Mammary epithelial cell (primary cell): Measurements from ENCODE around the gene SLC38A6.

ENCODE experiments used
- EZH2 ChIP-seq: IDR thresholded peaks from 2 replicates; pipeline ENCODE4 v1.6.1; 2012; ENCODE audit warnings: low read length, inconsistent platforms, borderline replicate concordance
- TF ChIP-seq, protein P1 (sequence below), 2 donors: IDR thresholded peaks in 1 of 2; conservative IDR thresholded peaks in 1 of 2; 2 replicates each; pipeline ENCODE4 v1.5.1; 2011 to 2012; ENCODE audit warnings: inconsistent platforms in 2 of 2, low read length in 2 of 2, mild to moderate bottlenecking in 2 of 2, control low read depth in 1 of 2, low read depth in 1 of 2; ENCODE audit not compliant: insufficient read depth in 1 of 2; ENCODE audit errors: extremely low read depth in 1 of 2

DNA sequence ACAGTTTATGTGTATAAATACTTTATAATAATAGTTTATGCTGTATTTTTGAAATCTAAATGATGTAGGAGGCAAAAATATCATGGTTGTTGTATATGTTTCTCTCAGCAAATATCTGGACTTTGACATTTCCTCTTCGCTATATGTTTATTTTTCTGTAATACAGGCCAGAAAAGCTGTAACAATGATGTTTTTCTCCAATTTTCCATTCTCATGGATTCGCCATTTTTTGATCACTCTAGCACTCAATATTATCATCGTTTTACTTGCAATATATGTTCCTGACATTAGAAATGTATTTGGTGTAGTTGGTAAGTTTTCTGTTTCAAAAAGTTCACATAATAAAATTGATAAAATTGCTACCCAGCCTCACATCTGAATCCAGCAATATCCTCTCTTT lies 70.6 kb downstream of the SLC38A6 start:
- TF ChIP-seq, protein P1, sequence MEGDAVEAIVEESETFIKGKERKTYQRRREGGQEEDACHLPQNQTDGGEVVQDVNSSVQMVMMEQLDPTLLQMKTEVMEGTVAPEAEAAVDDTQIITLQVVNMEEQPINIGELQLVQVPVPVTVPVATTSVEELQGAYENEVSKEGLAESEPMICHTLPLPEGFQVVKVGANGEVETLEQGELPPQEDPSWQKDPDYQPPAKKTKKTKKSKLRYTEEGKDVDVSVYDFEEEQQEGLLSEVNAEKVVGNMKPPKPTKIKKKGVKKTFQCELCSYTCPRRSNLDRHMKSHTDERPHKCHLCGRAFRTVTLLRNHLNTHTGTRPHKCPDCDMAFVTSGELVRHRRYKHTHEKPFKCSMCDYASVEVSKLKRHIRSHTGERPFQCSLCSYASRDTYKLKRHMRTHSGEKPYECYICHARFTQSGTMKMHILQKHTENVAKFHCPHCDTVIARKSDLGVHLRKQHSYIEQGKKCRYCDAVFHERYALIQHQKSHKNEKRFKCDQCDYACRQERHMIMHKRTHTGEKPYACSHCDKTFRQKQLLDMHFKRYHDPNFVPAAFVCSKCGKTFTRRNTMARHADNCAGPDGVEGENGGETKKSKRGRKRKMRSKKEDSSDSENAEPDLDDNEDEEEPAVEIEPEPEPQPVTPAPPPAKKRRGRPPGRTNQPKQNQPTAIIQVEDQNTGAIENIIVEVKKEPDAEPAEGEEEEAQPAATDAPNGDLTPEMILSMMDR (conservative IDR thresholded peaks at IDR 0.05 in 1 of 2, IDR thresholded peaks at IDR 0.05 in 1 of 2; ENCODE audit: extremely low read depth in 1 of 2, insufficient read depth in 1 of 2, low read depth in 1 of 2, low read length in 2 of 2), result no peak
- no peak for TF ChIP-seq EZH2
